ENCODE measurements around the gene DFFB. TPM values are rescaled to one million over a fixed set of nuclear protein-coding genes. Genes with fewer than 3 reads are reported as not detected.

DFFB gene
- total and polyA plus RNA-seq, 2 donors (not counting 1 experiment from before 2014, with no cell fraction given): 6.4 to 7.6 TPM

GRCh38 chr1:3932156-3932919 lies 75.1 kb downstream of the DFFB start:
- Histone ChIP-seq H2AFZ (ENCODE audit: low read length) (no peak overlapping the region), H3K9ac (ENCODE audit: insufficient read depth, low read length) (no peak overlapping the region), H3K4me2 (ENCODE audit: extremely low read depth, insufficient read depth, low read length) (no peak overlapping the region), H3K27me3 (ENCODE audit: control insufficient read depth, insufficient read depth, low read length) (no peaks in the 10 kb centered on the region), H3K36me3 (ENCODE audit: control insufficient read depth, insufficient read depth, low read length) (no peaks in the 10 kb centered on the region), H3K4me3 (replicated peaks in 1 of 4; ENCODE audit: control extremely low read depth in 1 of 4, insufficient read depth in 1 of 4, low read depth in 3 of 4, low read length in 4 of 4) (no peak overlapping the region), H3K27ac (ENCODE audit: insufficient read depth, low read length) (no peak overlapping the region), H3K79me2 (ENCODE audit: control insufficient read depth, insufficient read depth, low read length) (no peaks in the 10 kb centered on the region), H3K4me1 (ENCODE audit: control insufficient read depth, extremely low read depth, insufficient read depth, low read length) (no peaks in the 10 kb centered on the region), H4K20me1 (ENCODE audit: control insufficient read depth, extremely low read depth, insufficient read depth, low read length) (no peaks in the 10 kb centered on the region), H3K9me3 (ENCODE audit: control insufficient read depth, insufficient read depth, low read depth, low read length) (no peaks in the 10 kb centered on the region)
- TF ChIP-seq CTCF (conservative IDR thresholded peaks at IDR 0.05 in 1 of 2, IDR thresholded peaks at IDR 0.05 in 1 of 2; ENCODE audit: low read depth in 1 of 2, low read length in 2 of 2) (no peak), EZH2 (IDR thresholded peaks at IDR 0.05; ENCODE audit: low read length, missing control alignments) (no peak)
- DNase-seq (ENCODE audit: low read depth in 2 of 2): no peak

Other genes starting within 250 kb of the DFFB start
- 8.0 and 11.6 TPM in 2 replicates for gene MEGF6, start 246.0 kb upstream of the DFFB start, total RNA-seq
- gene MEGF6, start 246.0 kb upstream of the DFFB start, polyA plus RNA-seq: 0.54 and 1.6 TPM in 2 replicates
- 22.3 and 22.9 TPM in 2 replicates for gene TPRG1L, start 232.5 kb upstream of the DFFB start, total RNA-seq
- 56.7 and 60.6 TPM in 2 replicates for gene TPRG1L, start 232.5 kb upstream of the DFFB start, polyA plus RNA-seq
- gene WRAP73, start 207.4 kb upstream of the DFFB start, total RNA-seq: 15.0 and 15.2 TPM in 2 replicates
- gene WRAP73, start 207.4 kb upstream of the DFFB start, polyA plus RNA-seq: 12.0 and 15.8 TPM in 2 replicates
- gene TP73, start 205.0 kb upstream of the DFFB start, total RNA-seq: not detected in 2 replicates
- 0.06 TPM in 1 of 2 replicates, not detected in the other for gene TP73, start 205.0 kb upstream of the DFFB start, polyA plus RNA-seq
- gene CCDC27, start 105.0 kb upstream of the DFFB start, total RNA-seq: not detected in 2 replicates
- gene CCDC27, start 105.0 kb upstream of the DFFB start, polyA plus RNA-seq: not detected in 2 replicates
- 1.5 and 2.0 TPM in 2 replicates for gene SMIM1, start 84.7 kb upstream of the DFFB start, total RNA-seq
- not detected in 2 replicates for gene SMIM1, start 84.7 kb upstream of the DFFB start, polyA plus RNA-seq
- 25.1 and 26.7 TPM in 2 replicates for gene LRRC47, start 61.0 kb upstream of the DFFB start, total RNA-seq
- 28.8 and 32.4 TPM in 2 replicates for gene LRRC47, start 61.0 kb upstream of the DFFB start, polyA plus RNA-seq
- gene CEP104, start 265 bp upstream of the DFFB start, total RNA-seq: 28.9 and 31.6 TPM in 2 replicates
- 25.4 and 31.8 TPM in 2 replicates for gene CEP104, start 265 bp upstream of the DFFB start, polyA plus RNA-seq
- 24.1 and 27.5 TPM in 2 replicates for gene C1orf174, start 42.8 kb downstream of the DFFB start, total RNA-seq
- 35.4 and 39.6 TPM in 2 replicates for gene C1orf174, start 42.8 kb downstream of the DFFB start, polyA plus RNA-seq

All from fibroblast of lung (primary cell).